GM18505 (cell line): ENCODE data around the gene SPSB1.

Experiments used
- ATAC-seq: cut with Tn5 transposase; IDR thresholded peaks from one replicate; pipeline ENCODE4 v1.9.1; 2021; ENCODE audit not compliant: unreplicated experiment
- POLR2A ChIP-seq: IDR thresholded peaks from 4 replicates; pipeline ENCODE4 v1.6.1; 2011; ENCODE audit warnings: borderline replicate concordance; ENCODE audit not compliant: insufficient read depth, insufficient read length; ENCODE audit errors: extremely low read depth

Gene SPSB1

DNA sequence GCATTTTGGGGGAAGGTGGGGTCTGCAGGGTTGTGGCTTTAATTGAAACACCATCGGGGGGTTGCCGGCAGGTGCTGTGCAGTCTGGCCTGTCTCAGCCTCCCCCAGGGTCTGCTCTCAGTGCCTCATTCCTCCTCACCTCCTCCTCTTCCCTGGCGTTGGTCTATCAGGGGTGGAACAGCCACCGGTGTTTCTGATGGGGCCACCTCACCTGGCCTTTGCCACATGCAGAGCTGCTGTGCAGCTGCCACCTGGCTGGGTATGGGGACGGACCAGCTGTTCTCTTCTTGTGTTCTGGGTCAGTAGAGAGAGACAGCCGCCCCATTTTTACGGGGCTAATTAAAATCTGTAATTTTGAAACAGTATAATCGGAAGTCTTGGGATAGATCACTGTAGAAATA, 53.9 kb downstream of the SPSB1 start:
- no peak for ATAC-seq
- no peak for TF ChIP-seq POLR2A

DNA sequence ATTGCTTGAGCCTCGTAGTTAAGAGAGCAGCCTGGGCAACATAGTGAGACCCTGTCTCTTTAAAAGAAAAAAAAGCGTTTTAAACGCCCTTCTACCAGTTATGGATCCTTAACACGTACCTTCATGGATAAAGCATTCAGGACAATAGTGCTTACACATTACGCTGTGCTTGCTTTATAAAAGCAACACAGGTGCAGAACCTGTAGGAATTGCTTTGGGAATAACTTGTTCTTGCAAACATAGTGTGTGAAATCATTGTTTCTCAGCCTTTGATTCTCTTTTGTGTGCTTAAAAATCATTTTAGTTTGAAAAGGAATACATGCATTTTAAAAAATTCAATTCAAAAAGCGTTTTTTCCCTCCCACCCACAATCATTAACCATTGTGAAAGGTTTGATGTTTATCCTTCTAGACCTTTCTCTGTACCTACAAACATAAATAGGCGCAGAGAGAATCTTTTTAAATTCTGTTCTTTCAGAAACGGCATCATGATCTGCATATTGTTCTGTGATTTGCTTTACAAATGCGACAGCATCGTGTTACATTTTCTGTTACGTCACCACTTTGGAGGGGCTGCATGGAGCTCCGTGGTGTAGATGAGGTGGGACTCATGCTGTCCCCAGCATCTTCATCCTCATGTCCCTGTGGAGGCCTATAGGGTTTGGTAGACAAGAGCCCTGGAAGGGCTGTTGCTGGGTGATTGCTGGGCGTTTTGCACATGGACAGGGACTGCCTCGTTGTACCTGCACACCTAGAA, 54.6 kb downstream of the SPSB1 start:
- TF ChIP-seq POLR2A = no peak
- ATAC-seq = no peak

DNA sequence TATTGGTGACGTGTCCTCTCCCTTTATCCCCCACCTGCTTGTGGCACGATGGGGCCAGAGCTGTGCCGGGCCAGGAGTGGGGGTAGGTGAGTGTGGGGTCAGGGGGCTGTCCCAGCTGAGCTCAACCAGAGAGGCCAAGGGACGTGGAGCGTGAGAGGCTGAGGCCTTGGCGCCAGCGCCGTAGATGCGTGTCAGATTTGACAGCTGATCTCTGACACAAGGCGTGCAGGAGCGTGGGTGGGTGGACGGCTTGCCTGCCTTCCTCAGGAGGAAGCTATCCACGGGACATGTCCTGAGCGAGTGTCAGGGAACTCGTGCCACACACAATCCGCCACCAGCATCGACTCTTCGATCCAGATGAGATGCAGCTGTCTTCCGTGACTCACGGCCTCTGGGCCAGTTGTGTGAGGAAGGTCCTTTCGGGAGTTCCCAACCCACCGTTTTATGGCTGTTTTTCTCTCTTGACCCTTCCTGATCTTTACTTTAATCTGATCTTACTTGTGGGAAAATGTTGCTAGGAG, 56.7 kb downstream of the SPSB1 start:
- no peak for TF ChIP-seq POLR2A
- no peak for ATAC-seq

DNA sequence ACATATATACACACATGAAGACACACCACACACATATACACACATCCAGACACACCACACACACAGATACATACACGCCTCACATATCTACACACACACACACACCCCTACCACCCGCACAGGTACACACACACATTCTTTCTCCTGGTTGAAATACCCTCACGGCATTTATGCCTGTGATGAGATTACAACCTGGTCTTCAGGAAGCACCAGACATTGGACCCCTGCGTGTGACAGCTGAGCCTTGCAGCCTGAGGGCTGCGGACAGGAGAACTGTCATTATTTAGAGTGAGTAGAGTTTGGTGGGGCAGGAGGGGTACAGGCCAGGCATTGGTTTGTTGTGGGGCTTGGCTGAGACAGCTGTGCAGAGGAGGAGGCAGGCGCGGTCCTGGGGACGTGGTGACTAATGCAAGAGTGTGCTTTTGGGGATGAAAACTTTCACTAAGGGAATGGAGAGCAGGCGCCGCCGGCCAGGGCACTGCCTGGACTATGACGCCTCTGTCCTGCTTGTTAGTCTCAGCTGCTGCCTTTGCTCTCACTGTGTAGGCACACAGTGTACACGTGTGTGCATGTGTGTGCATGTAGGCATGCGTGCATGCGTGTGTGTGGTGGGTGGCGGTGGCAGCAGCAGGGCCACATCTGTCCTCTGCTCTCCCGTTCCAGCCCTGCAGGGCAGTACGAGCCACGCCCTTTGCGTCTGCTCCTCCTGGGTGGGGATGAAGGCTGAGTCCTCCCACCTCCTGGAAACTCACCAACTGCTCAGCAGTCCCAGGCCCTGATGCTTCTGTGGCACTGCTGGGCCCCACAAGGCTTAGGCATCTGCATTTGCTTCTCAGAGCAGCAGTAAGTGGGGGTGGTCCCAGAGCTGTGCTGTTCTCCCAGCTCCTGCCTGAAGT, 57.6 kb downstream of the SPSB1 start:
- ATAC-seq = no peak
- TF ChIP-seq POLR2A = no peak

DNA sequence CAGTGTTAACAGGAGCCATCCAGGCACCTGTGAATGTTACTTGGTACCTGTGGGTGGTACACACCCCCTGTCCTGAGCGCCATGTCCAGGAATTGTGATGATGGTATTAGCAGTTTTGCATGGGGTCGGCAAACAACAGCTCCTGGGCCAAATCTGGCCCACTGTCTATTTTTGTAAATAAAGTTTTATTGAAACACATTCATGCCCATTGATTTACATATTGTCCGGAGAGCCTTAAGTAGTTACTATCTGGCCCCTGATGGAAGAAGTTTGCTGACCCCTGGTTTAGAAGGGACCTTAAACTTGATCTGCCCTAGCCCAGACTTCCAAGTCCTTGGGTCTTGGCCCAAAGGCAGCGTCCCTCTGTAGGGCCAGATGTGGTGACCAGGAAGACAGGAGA, 58.3 kb downstream of the SPSB1 start:
- no peak for ATAC-seq
- TF ChIP-seq POLR2A = no peak

DNA sequence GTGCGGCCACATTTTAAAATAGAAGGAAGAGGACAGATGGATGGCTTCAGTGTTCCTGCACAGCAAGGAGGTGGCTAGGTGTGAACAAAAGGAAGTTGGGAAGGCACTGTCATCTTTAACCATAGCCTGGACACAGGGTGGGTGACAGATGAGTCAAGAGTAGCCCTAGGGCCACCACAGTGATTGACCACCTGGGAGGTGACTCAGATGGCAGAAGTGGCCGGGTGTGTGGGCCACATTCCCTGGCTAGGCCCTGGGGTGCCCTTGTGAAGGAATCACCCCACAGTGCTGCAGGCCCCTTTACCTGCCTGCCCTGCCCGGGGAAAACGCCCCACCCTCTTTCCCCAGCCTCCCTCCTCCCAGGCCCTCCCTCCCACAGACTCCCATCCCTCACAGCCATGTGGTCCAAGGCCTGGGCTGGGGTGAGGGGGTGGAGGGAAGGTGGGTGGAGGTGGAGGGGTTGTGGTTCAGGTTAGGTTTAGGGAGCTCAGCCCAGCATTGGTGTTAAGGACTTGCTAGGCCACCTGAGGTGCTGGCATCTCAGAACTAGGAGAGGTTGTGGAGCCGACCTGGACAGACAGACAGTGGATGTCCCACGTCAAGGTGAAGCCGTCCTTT, 59.1 kb downstream of the SPSB1 start:
- ATAC-seq = no peak
- no peak for TF ChIP-seq POLR2A

DNA sequence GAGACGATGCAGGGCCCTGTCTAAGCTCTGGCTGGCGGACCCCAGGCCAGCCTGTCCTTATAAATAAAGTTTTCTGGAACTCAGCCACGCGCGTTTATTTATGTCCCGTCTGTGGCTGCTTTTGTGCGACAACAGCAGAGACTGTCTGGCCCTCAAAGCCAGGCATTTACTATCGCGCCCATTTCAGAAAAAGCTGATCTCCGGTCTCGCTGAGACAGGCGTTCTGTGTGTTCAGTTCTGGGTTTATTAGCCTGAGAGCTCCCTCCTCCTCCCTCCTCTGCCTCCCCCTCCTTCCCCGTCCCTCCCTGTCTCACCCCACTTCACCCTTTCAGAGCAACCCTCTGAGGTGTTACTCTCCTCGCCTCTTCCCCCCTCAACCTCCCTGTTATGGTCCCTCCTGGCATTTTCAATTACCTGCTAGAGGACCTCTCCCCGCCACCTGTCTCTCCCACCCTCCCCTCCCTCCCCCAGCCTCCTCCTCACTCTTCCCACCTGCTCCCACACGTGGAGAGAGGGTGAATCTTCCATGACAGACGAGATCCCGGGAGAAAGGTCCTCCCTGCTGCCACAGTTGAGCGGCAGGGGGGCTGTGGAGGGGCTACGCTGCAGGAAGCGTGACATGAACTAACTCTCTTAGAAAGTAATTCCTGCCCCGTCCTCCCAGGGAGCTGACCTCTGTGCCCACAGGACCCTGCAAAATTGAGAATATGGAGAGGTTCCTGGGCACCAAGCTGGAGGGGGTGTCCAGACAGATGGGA, 59.9 kb downstream of the SPSB1 start:
- no peak for ATAC-seq
- no peak for TF ChIP-seq POLR2A

DNA sequence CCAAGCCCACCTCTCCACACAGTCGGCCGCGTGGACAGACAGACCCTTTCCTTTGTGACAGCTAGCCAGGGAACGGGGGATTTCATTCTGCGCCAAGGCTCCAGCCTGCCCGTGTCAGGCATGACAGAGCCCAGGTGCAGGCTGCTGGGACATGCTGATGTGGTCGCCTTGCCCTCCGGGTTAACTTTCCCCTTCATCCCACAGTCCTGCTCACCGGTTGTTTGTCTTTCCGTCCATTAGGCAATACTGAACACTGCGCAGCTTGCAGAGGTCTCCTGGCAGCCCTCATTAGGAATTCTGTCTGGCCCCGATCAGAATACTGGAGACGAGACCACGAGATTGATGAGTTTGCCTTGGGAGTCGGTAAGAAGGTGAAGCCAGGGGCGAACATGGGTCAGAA, 62.8 kb downstream of the SPSB1 start:
- TF ChIP-seq POLR2A = no peak

DNA sequence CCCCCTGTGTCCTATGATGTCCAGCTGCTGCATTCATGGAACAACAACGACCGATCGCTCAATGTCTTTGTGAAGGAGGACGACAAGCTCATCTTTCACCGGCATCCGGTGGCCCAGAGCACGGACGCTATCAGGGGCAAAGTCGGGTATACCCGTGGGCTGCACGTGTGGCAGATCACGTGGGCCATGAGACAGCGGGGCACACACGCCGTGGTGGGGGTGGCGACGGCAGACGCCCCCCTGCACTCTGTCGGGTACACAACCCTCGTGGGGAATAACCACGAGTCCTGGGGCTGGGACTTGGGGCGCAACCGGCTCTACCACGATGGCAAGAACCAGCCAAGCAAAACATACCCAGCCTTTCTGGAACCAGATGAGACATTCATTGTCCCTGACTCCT, 63.3 kb downstream of the SPSB1 start:
- TF ChIP-seq POLR2A = no peak
- no peak for ATAC-seq

More for the DNA sequence above, 62.8 kb downstream of the SPSB1 start:
- no peak for ATAC-seq

DNA sequence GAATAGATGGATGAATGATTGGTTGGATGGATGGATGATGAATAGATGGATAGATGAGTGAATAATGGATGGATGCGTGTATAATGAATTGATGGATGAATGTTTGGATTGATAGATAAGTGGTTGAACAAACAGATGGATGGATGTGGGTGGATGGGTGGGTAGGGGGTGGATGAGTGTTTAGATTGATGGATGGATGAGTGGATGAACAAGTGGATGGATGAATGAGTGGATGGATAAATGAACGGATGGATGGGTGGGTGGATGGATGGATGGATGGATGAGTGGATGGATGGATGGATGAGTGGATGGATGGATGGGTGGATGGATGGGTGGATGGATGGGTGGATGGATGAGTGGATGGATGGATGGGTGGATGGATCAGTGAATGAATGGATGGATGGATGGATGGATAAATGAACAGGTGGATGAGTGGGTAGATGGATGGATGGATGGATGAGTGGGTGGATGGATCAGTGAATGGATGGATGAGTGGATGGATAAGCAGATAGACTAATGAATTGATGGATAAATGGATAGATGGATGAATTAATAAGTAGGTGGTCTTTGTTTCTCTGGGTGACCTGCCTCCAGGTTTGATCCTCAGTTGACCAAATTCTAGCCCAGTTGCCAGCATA, 64.3 kb downstream of the SPSB1 start:
- TF ChIP-seq POLR2A = no peak
- no peak for ATAC-seq

DNA sequence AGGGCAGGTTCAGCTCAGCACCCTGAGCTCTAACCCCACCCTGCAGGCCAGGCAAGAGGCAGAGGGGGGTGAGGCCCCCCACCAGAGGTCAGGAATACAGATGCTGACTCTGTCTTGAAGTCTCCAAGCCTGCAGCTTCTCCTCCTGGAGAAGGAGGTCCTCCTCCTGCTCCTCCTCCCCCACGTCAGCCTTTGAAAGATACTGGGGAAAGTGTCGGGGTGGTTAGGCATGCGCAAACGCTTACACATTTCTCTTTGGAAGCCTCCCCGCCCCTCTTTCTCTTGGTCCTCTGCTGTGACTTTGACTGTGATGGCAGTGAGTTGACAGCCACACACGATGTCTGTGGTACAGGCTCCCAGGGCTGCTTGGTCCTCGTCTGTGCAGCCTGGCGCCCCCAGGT, 65.3 kb downstream of the SPSB1 start:
- ATAC-seq = no peak
- TF ChIP-seq POLR2A = no peak

DNA sequence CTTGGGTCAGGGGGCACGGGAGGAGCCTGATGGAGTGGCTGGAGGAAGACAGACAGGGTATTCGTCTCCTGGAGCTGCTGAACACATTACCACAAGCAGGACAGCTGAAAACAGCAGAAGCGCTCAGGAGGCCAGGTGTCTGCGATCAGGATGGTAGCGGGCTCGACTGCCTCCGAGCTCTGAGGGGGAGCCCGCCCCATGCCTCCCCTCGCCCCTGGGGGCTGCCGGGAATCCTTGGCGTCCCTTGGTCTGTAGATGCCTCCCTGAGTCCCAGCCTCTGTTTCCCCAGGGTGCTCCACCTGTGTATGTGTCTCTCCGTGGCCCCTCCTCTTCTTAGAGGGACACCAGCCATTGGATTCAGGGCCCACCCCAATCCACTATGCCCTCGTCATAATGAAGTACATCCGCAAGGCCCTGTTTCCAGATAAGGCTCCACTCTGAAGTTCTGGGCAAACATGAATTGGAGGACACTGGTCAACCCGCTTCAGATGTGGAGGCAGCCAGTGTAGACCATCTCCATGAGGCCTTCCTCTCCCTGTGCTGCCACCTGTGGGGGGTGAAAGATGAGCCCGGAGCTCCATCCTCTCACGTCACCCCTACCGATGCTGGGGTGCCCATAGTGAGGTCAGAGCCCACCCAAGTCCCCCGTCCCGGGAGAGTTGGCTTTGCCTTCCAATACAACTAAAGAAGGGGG, 67.8 kb downstream of the SPSB1 start:
- TF ChIP-seq POLR2A = no peak
- ATAC-seq = no peak

DNA sequence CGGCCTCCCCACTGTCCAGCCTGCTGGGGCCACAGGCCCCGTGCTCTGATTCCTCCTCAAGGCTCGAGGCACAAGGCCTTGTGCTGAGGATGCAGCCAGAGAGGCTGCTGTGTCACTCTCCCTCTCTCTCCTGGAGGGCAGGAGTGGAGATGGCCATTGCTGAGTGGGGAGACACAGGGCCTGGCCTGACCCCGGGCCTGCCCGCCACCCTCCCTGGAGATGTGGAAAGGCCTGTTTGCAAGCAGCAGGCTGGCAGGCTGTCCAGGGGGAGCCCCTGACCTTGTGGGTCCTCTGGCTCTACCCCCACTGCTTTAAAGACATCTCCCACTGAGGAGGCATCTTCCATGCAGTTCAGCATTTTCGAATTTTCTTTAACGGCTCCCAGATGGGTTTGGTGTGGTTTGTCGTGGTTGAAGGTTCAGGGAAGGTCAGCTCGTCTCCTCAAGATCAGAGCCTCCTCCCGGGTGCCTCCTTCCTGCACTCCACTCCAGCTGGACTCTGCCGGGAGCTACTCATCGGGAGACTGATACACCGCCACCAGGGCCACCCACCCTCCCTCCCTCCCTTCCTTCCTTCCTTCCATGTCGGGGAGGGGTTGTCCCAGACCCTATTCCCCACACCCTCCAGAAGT, 69.1 kb downstream of the SPSB1 start:
- no peak for TF ChIP-seq POLR2A
- no peak for ATAC-seq
